C4-2B (cell line): ENCODE measurements around the gene PHKB.
"Not testable (repeated sequence)": the region's sequence is repeated elsewhere in the genome, so short reads cannot be mapped to it uniquely, and the experiment has no call there.

ENCODE experiments used
- H3K27ac ChIP-seq: fragments of 450-650 bp; 2 replicates; pipeline ENCODE4 v1.5.1; 2017
- ZFX ChIP-seq: fragments of 450-650 bp; IDR thresholded peaks from 2 replicates; pipeline ENCODE4 v1.6.1; 2017
- TF ChIP-seq, protein P1 (sequence below): fragments of 450-650 bp; conservative IDR thresholded peaks from 2 replicates; pipeline ENCODE4 v1.5.1; 2017; ENCODE audit warnings: mild to moderate bottlenecking

PHKB gene

DNA sequence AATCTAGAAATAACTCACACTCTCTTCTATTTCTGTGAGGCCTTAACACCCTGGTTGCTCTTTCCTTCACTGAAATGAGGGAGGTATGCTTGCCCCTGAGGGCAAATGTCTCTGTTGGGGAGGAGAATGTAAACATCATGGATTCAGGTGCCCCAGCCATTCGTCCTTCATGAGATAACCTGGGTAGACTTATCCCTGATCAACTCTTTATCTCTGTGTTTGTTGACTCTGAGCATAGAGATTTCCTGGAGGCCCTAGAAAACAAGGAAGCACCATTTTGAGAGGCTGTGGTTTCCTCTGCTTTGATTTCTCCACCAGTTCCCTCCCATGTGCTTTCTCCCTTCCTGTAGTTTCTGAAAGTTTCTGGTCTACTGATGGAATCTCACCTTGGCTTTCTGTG lies 77.3 kb downstream of the PHKB start:
- no peak for TF ChIP-seq ZFX
- TF ChIP-seq, protein P1, sequence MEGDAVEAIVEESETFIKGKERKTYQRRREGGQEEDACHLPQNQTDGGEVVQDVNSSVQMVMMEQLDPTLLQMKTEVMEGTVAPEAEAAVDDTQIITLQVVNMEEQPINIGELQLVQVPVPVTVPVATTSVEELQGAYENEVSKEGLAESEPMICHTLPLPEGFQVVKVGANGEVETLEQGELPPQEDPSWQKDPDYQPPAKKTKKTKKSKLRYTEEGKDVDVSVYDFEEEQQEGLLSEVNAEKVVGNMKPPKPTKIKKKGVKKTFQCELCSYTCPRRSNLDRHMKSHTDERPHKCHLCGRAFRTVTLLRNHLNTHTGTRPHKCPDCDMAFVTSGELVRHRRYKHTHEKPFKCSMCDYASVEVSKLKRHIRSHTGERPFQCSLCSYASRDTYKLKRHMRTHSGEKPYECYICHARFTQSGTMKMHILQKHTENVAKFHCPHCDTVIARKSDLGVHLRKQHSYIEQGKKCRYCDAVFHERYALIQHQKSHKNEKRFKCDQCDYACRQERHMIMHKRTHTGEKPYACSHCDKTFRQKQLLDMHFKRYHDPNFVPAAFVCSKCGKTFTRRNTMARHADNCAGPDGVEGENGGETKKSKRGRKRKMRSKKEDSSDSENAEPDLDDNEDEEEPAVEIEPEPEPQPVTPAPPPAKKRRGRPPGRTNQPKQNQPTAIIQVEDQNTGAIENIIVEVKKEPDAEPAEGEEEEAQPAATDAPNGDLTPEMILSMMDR = no peak
- H3K27ac ChIP-seq = no peak overlapping the region

DNA sequence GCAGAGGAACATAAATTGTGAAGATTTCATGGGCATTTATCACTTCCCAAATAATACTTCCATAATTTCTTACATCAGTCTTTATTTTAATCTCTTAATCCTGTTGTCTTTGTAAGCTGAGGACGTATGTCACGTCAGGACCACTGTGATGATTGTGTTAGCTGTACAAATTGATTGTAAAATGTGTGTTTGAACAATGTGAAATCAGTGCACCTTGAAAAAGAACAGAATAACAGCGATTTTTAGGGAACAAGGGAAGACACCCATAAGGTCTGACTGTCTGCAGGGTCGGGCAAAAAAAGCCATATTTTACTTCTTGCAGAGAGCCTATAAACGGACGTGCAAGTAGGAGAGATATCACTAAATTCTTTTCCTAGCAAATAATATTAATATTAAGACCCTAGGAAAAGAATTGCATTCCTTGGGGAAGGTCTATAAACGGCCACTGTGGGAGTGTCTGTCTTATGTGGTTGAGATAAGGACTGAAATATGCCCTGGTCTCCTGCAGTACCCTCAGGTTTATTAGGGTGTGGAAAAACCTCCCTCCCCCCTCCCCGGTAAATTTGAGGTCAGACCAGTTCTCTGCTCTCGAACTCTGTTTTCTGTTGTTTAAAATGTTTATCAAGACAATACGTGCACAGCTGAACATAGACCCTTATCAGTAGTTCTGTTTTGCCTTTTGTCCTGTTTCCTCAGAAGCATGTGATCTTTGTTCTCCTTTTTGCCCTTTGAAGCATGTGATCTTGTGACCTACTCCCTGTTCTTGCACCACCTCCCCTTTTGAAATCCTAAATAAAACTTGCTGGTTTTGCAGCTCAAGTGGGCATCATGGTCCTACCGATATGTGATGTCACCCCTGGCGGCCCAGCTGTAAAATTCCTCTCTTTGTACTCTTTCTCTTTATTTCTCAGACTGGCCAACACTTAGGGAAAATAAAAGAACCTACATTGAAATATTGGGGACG lies 78.9 kb downstream of the PHKB start:
- H3K27ac ChIP-seq = not testable (repeated sequence)

- not testable (repeated sequence) for H3K27ac ChIP-seq
These were observed 80.0 kb downstream of the PHKB start for GRCh38 chr16:47541135-47541534.

- H3K27ac ChIP-seq = not testable (repeated sequence)
These were observed 83.1 kb downstream of the PHKB start for GRCh38 chr16:47544255-47544654.

- not testable (repeated sequence) for H3K27ac ChIP-seq
These were observed 90.1 kb downstream of the PHKB start for GRCh38 chr16:47551185-47551584.

- not testable (repeated sequence) for H3K27ac ChIP-seq
These were observed 90.6 kb downstream of the PHKB start for GRCh38 chr16:47551767-47552166.

GRCh38 chr16:47553853-47554564 lies 92.9 kb downstream of the PHKB start:
- TF ChIP-seq, protein P1 = no peak
- TF ChIP-seq ZFX = no peak
- H3K27ac ChIP-seq = no peak overlapping the region

DNA sequence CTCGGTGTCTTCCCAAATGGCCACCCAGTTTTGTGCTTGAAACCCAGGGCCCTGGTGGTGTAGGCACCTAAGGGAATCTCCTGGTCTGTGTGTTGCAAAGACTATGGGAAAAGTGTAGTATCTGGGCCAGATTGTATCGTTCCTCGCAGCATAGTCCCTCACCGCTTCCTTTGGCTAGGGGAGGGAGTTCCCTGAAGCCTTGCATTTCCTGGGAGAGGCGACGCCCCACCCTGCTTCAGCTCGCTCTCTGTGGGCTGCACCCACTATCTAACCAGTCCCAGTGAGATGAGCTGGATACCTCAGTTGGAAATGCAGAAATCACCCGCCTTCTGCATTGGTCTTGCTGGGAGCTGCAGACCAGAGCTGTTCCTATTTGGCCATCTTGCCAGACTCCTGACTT lies 93.5 kb downstream of the PHKB start:
- not testable (repeated sequence) for H3K27ac ChIP-seq

GRCh38 chr16:47561286-47561685 lies 100.2 kb downstream of the PHKB start:
- no peak for TF ChIP-seq ZFX
- TF ChIP-seq, protein P1 = no peak
- H3K27ac ChIP-seq = no peak overlapping the region

GRCh38 chr16:47562366-47562765 lies 101.2 kb downstream of the PHKB start:
- no peak for TF ChIP-seq ZFX
- TF ChIP-seq, protein P1 = no peak
- no peak overlapping the region for H3K27ac ChIP-seq

GRCh38 chr16:47565454-47565853 lies 104.3 kb downstream of the PHKB start:
- TF ChIP-seq, protein P1 = no peak
- H3K27ac ChIP-seq = no peak overlapping the region
